ENCODE data around the gene C3orf18. TPM values are rescaled to one million over a fixed set of nuclear protein-coding genes. Genes with fewer than 3 reads are reported as not detected.

Gene C3orf18
- polyA plus RNA-seq, 1 of the 3 experiments (the other 2 are of a cell fraction): 19.7 TPM

- Histone ChIP-seq H3K4me3 (ENCODE audit: low read depth in 2 of 2, low read length in 1 of 2) (no peak overlapping the region), H3F3A (replicated peaks; ENCODE audit: insufficient read depth) (no peaks in the 10 kb centered on the region), H3K27ac (ENCODE audit: low read depth in 2 of 2, low read length in 1 of 2) (no peak overlapping the region), H3K9ac (no peak overlapping the region), H3K9me3 (no peaks in the 10 kb centered on the region), H3K27me3 (ENCODE audit: insufficient read depth) (no peaks in the 10 kb centered on the region), H3K4me1 (ENCODE audit: control insufficient read depth in 1 of 2, insufficient read depth in 2 of 2, low read depth in 1 of 2, low read length in 1 of 2) (peaks cover 0 to 8% of the 10 kb centered on the region in 2 experiments; a peak in 1 of 4 replicates), H4K20me1 (ENCODE audit: insufficient read depth) (no peaks in the 10 kb centered on the region), H3K36me3 (replicated peaks in 1 of 2; ENCODE audit: control insufficient read depth in 1 of 2, insufficient read depth in 2 of 2, low read length in 1 of 2) (peaks cover 8 to 25% of the 10 kb centered on the region in 2 experiments), H3K9me2 (no peaks in the 10 kb centered on the region), H2AFZ (ENCODE audit: low read depth) (no peak overlapping the region), H3K4me2 (no peak overlapping the region), H3K79me2 (ENCODE audit: insufficient read depth) (peaks cover 9% of the 10 kb centered on the region)
- ChIA-PET CTCF (interaction anchor here (1.1 to 31.2 kb wide), 3 partner anchors 18 to 301 kb away, joined by 3 to 648 read pairs (median 3); partner anchors contain the start of genes CISH and MAPKAPK3), POLR2A (no interaction called here)
- no peak for DNase-seq
- 57% methylated on average over 1 of the region's 1 CpG for WGBS (ENCODE audit: low lambda C conversion rate)
- TF ChIP-seq, protein P1, sequence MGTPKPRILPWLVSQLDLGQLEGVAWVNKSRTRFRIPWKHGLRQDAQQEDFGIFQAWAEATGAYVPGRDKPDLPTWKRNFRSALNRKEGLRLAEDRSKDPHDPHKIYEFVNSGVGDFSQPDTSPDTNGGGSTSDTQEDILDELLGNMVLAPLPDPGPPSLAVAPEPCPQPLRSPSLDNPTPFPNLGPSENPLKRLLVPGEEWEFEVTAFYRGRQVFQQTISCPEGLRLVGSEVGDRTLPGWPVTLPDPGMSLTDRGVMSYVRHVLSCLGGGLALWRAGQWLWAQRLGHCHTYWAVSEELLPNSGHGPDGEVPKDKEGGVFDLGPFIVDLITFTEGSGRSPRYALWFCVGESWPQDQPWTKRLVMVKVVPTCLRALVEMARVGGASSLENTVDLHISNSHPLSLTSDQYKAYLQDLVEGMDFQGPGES (IDR thresholded peaks at IDR 0.05; ENCODE audit: low read depth, low read length): no peak
- no peak for TF ChIP-seq USF1 (IDR thresholded peaks at IDR 0.05; ENCODE audit: borderline replicate concordance, low read depth)
- no peak for TF ChIP-seq GABPA (IDR thresholded peaks at IDR 0.05; ENCODE audit: low read depth)
- TF ChIP-seq GATA2 (CRISPR knock-in tag; IDR thresholded peaks at IDR 0.05): no peak
- no peak for TF ChIP-seq FOXM1 (IDR thresholded peaks at IDR 0.05; ENCODE audit: low read depth)
- no peak for TF ChIP-seq RAD21 (IDR thresholded peaks at IDR 0.05; ENCODE audit: low read length)
- no peak for TF ChIP-seq POLR2AphosphoS5 (IDR thresholded peaks at IDR 0.05; ENCODE audit: low read depth, low read length)
- no peak for TF ChIP-seq RFX5 (IDR thresholded peaks at IDR 0.05; ENCODE audit: low read length)
- no peak for TF ChIP-seq ELF1 (IDR thresholded peaks at IDR 0.05)
- TF ChIP-seq, protein P2, sequence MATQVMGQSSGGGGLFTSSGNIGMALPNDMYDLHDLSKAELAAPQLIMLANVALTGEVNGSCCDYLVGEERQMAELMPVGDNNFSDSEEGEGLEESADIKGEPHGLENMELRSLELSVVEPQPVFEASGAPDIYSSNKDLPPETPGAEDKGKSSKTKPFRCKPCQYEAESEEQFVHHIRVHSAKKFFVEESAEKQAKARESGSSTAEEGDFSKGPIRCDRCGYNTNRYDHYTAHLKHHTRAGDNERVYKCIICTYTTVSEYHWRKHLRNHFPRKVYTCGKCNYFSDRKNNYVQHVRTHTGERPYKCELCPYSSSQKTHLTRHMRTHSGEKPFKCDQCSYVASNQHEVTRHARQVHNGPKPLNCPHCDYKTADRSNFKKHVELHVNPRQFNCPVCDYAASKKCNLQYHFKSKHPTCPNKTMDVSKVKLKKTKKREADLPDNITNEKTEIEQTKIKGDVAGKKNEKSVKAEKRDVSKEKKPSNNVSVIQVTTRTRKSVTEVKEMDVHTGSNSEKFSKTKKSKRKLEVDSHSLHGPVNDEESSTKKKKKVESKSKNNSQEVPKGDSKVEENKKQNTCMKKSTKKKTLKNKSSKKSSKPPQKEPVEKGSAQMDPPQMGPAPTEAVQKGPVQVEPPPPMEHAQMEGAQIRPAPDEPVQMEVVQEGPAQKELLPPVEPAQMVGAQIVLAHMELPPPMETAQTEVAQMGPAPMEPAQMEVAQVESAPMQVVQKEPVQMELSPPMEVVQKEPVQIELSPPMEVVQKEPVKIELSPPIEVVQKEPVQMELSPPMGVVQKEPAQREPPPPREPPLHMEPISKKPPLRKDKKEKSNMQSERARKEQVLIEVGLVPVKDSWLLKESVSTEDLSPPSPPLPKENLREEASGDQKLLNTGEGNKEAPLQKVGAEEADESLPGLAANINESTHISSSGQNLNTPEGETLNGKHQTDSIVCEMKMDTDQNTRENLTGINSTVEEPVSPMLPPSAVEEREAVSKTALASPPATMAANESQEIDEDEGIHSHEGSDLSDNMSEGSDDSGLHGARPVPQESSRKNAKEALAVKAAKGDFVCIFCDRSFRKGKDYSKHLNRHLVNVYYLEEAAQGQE (IDR thresholded peaks at IDR 0.05; ENCODE audit: low read depth, low read length): no peak
- TF ChIP-seq YY1 (IDR thresholded peaks at IDR 0.05; ENCODE audit: low read depth): no peak
- TF ChIP-seq RCOR1 (IDR thresholded peaks at IDR 0.05; ENCODE audit: low read length): no peak
- TF ChIP-seq EZH2phosphoT487 (IDR thresholded peaks at IDR 0.05; ENCODE audit: borderline replicate concordance, low read depth): no peak
- no peak for TF ChIP-seq FOXJ3 (CRISPR knock-in tag; IDR thresholded peaks at IDR 0.05)
- no peak for TF ChIP-seq TAF1 (IDR thresholded peaks at IDR 0.05; ENCODE audit: borderline replicate concordance, low read depth, low read length)
- TF ChIP-seq, protein P3, sequence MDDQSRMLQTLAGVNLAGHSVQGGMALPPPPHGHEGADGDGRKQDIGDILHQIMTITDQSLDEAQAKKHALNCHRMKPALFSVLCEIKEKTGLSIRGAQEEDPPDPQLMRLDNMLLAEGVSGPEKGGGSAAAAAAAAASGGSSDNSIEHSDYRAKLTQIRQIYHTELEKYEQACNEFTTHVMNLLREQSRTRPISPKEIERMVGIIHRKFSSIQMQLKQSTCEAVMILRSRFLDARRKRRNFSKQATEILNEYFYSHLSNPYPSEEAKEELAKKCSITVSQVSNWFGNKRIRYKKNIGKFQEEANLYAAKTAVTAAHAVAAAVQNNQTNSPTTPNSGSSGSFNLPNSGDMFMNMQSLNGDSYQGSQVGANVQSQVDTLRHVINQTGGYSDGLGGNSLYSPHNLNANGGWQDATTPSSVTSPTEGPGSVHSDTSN (IDR thresholded peaks at IDR 0.05): no peak
- no peak for TF ChIP-seq SMC3 (IDR thresholded peaks at IDR 0.05; ENCODE audit: low read depth, low read length)
- TF ChIP-seq FOSL2 (IDR thresholded peaks at IDR 0.05; ENCODE audit: borderline replicate concordance, low read depth): no peak
- no peak for TF ChIP-seq CHD2 (IDR thresholded peaks at IDR 0.05; ENCODE audit: low read length, partially characterized antibody)
Observed at GRCh38 chr3:50574444-50574831, 6.9 kb upstream of the C3orf18 start.
